Smooth muscle cell of the brain vasculature (primary cell): Measurements from ENCODE around the gene F12.

Source experiments
- DNase-seq: peaks from one replicate; pipeline ENCODE4 v3.0.0-alpha.2; 2012; ENCODE audit warnings: low read depth, low spot score

The F12 gene

GRCh38 chr5:177356746-177357145, 52.6 kb downstream of the F12 start:
- no peak for DNase-seq

DNA sequence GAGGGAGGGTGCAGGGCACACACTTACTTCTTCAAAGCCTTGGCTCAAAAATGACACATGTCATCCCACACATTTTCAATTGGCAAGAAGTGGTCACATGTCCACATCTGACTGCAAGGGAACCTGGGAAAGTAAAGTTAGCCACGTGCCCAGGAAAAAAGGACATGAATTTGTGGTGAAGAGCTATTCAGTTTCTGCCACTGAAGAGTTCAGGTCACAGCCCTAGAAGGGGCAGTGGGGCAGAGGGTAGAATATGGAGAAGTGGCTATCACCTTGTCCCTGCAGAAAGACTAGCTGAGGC, 53.5 kb downstream of the F12 start:
- DNase-seq = no peak

GRCh38 chr5:177355162-177355867, 54.0 kb downstream of the F12 start:
- no peak for DNase-seq

DNA sequence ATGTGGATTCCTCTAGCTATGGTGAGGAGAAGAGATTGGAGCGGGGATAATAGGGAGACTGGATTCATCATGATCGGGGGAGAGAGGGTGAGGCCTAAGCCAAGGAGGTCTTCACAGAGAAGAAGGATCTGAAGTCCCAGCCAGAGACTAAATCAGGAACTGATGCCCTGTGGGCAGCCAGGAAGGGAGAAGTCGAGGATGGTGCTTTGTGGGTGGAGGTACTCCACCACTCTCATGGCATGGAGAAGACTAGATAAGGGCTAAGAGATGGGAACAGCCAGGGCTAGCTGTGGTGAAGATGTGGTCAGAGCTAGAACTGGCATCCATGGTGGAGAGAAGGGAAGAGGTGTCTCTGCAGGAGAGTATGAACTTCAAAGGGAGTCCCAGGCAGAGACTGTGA, 54.7 kb downstream of the F12 start:
- no peak for DNase-seq

DNA sequence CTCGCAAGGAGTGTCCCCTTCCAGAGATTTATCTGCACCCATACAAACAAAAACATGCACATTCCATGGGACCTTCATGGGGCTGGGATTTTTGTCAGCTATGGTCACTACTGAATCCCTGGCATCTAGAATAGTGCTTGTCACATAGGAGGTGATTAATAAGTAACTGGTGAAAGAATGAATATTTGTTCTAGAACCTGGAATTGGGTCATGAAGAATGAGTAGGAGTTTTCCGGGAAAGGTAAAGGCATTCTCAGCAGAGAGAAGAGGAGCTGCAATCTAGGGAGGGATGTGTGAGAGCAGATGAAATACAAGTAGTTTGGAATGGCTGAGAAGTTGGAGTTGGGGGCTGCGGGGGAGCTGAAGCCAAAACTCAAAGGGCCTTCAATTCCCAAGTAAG, 55.1 kb downstream of the F12 start:
- DNase-seq = no peak

GRCh38 chr5:177353093-177353492, 56.3 kb downstream of the F12 start:
- DNase-seq = no peak
